HG03066 (cell line): Measurements from ENCODE around the gene OPN1SW.
A peak's percentile ranks its signal among the peaks of the same experiment; 100 is the strongest.

Source experiments
- ATAC-seq: cut with Tn5 transposase; IDR thresholded peaks from one replicate; pipeline ENCODE4 v1.9.1; 2021; ENCODE audit warnings: low read depth; ENCODE audit not compliant: unreplicated experiment

OPN1SW gene

DNA sequence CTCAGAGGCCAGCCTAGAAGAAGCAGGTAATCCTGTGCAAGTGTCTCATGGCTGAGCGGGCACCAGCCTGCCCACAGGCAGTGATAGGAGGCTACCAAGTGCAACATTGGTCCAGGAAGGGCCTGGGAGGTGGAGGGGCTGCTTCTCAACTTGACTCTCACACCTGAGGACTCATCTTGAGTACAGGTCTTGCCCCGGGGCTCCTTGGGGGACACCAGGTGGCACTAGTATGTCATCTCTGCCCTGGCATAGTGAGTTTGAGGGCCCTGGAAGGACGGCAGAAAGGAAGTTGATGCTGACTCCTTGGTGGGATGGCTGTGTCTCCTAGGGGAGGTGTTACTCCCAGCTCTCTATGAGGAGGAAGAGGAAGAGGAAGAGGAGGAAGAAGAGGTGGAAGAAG, 18.4 kb upstream of the OPN1SW start:
- ATAC-seq = no peak

DNA sequence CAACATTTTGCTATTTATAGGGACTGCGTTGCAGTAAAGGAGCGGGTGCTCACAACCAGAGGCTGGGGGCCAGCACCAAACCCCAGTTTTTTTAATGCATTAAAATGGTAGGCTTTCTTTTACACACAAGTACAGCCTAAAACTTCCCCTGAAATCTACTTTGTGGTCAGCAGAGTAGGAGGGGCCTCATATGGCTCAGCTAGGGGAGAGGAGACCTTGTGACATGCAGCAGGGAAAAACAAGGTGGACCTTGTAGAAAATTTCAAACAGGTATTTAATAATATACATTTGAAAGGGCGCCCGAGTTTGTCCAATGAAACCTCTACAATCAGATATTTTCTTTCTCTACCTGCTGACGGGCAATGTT, 17.6 kb upstream of the OPN1SW start:
- no peak for ATAC-seq

DNA sequence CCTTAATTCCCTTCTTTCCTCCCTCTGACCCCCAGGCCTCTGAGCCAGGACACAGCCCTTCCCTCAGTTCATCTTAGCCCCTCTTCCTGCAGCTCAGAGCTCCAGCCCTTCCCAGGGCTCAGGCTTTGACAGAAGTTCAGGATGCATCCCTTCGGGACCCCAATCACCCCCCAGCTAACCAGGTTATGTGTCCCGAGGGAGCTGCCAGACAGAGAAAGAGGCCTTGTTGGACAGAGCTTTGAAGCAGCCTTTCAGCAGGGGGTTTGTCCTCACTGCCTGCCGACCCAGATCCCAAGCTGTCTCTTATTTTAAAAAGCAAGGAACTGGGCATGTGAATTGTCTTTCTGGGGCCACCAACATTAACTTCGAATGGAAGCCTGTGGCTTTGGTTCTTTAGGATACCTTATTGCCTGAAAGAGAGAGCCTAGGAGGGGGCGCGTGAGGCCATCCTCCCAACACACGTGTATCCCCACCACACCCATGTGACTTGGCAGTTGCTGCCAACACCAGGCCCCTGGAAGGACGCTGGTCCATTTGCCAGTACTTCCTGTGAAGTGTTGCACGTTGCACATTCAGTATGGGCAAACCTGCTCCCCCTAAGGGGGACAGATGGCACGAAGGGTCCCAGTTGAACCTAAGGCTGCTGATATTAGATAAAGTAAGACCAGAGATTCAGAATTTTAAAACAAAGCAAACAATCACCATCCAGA, 17.0 kb upstream of the OPN1SW start:
- ATAC-seq = no peak

DNA sequence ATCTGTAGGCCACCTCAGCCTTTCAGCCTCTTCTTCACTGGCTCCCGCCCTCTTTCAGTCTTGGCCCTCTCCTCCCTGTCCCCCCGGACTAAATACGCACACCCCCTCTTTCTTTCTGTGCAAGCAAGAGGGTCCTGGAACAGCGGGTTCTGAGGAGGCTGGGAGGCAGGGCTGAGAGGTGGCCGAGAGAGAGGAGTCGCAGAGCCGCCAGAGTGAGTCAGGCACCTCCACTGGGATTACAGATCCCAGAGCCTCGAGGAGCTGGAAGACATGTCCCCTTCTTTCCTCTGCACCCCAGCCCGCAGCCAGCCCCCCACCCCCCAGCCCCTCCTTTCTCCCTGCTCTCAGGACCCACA, 16.4 kb upstream of the OPN1SW start:
- ATAC-seq = no peak

DNA sequence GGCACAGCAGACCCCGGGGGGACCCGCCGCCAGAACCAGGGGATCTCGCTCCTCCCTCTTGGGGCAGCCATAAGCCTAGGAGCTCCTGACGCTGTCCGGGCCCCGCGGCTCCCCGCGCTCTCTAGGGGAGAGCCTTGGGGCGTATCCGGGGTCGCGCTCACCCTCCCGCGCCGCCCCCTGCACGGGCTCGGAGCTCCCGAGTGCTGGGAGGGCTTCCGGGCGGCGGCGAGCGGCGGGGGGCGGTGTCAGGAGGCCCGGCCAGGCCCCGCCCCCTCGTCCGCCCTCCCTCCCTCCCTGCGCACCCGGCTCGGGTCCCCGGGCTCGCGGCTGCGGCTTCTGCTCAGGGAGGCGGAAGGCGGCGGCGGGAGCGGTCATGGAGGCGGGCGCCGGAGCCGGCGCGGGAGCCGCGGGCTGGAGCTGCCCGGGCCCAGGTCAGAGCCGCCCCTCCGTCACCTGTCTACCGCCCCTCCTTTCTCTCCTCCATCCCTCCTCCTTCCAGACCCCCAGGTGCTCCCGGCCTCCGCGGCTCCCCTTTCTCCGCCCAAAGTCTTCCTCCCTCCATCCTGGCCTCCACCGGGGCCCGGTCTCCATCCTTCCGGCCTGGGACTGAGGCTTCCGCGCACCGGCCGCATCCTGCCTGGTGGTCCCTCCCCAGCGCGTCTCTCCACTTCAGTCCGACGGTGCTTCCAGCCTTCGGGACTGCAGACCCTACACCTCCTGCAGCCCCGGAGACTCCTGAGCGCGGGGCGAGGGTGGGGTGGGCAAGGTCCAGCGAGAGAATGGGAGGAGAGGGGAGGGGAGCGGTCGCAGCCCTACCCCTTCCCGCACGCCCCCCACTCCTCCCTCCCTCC, 15.8 kb upstream of the OPN1SW start, which contains the start of gene CCDC136:
CCDC136 (plus strand) TSS at position 848 of the 851 bp plus-strand sequence. CDS start 444 bp downstream, outside the sequence.
- peak; percentile 91 for ATAC-seq

DNA sequence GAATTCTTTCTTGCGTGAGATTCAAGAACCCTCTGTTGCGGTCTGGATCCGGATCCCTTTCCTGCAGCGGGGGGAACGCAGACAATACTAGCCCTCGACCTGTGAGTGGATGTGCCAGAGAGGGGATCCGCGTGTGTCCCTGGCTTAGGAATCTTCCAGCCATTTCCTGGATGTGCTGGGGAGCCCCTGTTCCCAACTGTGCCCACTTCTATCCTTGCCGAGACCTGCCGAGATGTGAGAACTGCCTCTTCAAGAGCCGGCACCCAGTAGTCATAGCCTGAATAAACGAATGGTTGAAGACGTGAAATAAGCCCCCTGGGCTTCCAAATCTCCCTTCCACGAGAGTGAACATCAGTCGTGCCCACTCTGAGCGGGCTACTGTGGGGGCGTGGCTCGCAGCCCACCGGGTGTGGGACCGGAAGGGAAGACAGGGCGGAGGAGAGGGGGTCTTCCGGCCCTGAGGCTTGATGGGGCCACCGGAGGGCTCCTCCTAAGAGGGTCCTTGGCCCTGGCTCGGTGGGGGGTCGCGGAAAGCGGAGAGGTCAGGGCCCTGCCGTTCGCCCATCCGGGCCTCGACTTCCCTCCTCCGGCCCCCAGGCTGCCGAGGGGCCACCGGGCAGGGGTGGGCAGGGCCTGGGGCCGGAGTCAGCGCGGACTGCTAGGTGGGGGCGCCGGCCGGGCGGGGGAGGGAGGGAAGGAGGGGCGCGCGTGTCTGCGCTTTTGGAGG, 14.9 kb upstream of the OPN1SW start:
- peak; percentile 17 for ATAC-seq

DNA sequence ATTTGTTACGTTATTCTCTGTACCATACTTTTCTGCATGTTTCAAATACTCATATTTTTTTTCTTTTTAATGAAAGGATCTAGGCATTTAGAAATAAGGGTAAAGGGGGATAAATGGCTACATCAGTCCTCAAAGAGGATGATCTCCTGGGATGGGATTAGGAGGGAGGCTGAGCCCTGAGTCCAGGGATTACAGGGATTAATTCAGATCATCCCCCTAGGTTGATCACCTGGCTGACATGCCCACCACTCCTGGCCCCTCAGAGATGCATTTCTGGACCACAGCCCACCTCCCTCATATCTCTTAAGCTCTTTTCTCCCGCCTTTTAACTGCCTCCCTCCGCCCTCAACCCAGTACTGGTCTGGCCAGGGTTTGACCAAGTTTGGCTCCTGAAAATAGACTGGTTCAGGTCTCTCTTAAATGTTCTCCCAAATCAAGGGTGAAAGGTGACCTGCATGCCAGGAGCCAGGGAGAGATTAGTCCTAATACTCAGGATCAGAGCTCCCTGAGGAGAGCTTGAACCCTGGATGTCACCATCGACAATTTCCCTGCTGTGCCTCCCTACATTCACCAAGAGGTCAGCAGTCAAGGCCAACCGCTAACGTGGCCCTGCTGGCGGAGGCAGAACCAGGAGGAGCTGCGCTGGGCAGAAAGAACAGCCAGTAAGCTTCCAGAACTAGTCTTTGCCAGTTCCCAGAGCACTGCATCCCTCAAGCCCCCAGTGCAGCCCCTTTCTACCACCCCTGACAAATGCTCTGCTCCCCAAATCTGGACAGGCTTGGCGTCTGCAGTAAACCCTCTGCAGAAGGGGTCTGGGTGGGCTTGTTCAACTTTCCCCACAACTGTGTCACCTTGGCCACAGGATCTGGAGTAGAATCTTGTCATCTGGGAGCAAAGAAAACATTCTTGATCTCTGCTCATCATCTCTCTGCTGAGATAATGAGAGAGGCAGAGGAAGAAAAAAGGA, 13.1 kb upstream of the OPN1SW start:
- ATAC-seq = no peak

DNA sequence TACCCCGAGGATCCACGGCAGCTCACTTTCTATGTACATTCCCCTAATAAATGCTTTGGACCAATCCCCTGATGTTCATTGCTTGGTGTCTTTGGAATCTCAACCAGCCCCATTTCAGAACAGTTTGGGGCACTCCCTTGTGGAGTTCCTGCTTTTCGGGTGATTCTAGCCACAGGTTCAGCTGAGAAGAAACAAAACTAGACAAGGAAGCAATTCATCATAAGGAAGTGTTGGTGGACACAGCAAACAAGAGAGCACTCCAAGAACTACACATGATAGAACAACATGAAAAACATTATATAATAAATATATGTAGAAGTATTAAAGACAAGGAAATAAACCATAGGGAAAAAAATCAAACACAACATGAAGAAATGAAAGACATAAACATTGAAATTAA, 10.1 kb upstream of the OPN1SW start:
- ATAC-seq = no peak

DNA sequence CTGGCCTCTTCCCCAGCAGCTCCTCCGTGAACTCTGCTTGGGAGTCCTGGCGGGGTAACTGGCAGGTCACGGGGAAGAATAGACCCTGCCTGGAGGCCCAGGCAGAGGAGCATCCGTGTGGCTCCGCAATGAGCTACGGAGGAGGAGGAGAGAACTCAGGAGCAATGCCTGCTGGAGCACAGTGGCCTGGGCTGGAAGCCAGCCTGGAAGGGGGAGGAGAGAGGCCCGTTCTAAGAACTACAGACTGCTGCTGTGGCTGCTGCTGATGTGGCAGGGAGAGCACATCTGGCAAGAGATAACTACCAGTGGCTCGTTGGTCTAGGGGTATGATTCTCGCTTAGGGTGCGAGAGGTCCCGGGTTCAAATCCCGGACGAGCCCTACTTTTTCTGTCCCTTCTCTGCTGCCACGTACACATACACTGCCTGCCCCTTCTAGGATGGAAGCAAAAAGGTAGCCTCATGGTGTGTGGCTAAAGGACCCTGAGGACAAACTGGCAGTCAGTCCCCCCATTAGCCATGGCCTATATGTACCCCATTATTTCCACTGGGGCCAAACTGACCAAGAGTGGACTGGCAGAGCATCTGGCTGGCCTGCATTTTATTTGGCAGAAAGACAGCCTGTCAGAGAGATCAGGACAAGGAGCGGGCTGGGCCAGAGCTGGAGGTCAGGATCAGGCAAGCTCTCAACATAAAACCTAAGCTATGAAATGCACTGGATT, 7.7 kb upstream of the OPN1SW start:
- no peak for ATAC-seq

DNA sequence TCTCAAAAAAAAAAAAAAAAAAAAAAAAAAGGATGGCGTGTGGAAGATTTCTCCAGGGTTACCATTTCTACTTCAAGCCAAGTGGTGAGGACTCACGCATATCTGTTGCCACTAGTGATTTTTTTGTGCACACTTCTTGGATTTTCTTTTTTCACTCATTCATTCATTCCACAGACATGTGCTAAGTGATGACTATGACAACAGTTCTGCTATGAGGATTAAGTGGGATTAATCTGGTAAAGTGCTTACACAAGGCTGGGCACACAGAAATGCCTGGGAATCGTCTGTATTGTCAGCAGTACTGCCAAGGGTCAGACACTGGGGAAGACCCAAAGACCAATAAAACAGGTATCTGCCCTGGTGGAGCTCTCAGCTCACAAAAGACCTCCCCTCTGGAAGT, 6.3 kb upstream of the OPN1SW start:
- no peak for ATAC-seq

DNA sequence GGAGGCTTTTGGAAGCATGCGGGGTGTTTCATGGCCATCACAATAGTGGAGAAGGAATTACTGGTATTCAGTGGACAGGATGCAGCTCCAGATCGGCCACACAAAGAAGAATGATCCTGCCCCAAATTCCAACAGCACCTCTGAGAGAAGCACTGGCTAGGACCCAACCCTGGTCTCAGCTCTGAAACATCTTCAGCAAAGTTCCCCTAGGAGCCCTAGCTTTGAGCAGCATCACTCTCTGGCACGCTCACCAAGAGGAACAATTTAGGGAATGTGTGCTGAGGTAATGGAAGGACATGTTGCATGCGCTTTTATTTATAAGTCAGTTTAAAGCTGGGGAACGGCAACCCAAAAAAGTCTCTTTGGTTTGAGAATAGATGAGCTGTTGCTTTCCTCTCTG, 5.5 kb upstream of the OPN1SW start:
- ATAC-seq = no peak

DNA sequence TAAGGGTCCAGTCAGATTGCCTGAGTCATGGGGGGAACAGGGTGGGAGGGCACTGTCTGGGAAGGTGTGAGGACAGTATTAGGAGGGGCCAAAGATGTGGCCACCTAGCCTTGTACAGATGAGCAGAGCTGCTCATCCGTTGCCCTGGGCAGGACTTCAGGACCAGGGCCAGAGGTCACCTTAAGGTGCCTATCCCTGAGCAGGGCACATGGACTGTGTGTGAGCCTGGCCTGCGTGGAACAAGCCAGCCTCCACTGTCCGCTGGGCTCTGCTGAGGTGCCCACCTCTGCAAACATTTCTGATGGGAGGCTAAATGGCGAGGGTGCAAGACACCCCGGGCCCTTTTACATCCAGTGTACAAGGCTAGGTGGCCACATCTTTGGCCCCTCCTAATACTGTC, 3.4 kb upstream of the OPN1SW start:
- no peak for ATAC-seq

DNA sequence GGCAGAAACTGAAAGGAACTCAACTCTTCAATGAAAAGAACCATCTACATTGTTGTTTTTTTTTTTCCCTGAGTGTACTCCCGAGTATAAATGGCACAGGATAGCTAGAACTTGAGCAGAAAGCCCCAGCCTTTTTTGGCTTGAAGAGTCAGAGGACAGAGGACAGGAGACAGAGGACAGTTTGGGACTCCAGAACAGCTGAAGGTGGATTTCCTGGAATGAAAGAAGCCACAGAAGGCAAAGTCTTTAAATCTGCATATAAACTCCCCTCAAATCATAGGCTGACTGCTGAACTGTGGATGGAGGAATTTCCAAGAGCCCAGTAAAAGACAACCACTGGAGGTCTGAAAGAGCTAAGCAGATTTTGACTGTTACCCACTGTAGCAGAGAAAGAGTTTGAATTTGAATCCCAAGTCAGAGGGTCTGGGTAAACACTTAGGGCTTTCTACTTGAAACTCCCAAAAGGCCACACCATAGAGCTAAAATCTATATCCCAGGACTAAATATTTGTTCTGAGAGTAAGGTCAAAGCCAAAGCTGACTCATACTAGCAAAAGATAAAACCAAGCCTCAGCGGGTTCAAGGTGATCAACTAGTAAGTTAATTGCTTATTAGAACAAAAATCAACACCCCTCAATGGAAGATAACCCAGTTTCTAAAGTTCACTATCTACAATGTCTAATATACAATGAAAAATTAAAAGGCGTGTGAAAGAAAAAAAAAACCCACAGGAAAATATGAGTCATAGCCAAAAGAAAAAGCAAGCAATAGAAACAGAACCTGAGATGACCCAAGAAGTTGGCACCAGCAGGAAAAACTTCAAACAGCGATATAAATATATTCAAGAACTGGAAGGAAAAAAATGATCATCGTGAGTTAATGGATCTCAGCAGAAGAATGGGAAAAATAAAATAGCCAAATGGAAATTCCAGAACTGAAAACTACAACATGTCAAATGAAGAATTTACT, 1.8 kb upstream of the OPN1SW start:
- no peak for ATAC-seq

DNA sequence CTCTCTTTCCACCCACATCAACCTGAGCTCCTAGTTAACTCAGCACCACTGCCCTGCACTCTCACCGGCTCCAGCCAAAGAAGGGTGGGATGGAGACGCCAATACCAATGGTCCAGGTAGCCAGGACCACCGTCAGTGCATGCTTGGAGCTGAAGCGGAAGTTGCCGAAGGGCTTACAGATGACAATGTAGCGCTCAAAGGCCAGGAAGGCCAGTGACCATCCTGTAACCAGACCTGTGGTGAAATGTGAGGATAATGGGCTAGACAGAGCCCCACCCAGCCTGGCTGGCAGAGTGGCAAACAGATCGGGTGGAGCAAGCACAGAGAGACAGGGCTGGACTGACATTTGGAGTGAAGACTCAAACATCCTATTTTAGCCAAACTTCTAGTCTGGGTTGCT, 673 bp downstream of the OPN1SW start:
- no peak for ATAC-seq

DNA sequence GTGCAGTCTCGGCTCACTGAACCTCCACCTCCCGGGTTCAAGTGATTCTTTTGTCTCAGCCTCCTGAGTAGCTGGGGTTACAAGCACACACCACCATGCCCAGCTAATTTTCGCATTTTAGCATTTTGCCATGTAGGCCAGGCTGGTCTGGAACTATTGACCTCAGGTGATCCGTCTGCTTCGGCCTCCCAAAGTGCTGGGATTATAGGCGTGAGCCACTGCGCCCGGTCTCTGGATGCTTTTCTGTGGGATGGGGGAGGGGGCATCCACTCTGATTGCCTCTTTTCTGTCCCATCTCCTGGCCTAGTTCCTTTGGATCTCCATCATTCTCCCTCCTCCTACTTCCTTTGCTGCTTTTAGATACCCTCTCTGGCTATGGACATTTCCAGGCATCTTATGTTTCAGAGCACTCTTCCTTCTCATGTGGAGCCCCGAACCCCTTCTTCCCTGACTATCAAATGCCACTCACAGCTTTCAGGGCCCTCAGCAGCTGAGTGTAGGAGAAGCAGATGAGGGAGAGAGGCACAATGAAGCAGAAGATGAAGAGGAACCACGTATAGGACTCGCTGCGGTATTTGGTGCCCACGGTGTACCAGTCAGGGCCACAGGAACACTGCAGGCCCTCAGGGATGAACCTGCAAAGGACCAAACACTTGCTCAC, 1.4 kb downstream of the OPN1SW start:
- no peak for ATAC-seq

DNA sequence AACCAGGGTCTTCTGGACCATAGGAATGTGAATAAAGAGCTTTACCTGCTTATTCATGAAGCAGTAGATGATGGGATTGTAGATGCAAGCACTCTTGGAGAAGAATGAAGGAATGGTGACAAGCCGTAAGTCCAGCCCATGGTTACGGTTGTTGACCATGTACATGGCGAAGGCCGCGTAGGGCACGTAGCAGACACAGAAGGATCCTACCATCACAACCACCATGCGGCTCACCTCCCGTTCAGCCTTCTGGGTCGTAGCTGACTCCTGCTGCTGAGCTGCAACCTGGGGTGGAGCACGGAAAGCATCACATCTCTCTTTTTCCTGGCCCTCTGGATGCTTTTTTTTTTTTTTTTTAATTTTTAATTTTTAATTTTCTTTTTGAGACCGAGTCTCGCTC, 2.0 kb downstream of the OPN1SW start:
- ATAC-seq = no peak

DNA sequence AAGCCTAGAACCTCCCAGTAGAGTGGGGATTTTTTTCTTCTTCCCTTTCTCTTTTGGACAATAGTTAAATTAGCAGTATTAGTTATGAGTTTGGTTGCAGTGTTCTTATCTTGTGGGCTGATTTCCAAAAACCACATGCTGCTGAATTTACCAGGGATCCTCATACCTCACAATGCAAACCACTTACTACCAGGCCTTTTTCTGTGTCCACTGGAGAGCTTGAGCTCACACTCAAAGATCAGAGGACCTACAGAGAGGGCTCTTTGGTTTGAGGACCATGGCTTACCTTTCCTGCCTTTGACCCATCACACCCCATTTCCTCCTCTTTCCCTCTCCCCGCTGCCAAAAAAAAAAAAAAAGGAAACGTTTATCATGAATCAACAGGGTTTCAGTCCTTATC, 5.4 kb downstream of the OPN1SW start:
- ATAC-seq = no peak

DNA sequence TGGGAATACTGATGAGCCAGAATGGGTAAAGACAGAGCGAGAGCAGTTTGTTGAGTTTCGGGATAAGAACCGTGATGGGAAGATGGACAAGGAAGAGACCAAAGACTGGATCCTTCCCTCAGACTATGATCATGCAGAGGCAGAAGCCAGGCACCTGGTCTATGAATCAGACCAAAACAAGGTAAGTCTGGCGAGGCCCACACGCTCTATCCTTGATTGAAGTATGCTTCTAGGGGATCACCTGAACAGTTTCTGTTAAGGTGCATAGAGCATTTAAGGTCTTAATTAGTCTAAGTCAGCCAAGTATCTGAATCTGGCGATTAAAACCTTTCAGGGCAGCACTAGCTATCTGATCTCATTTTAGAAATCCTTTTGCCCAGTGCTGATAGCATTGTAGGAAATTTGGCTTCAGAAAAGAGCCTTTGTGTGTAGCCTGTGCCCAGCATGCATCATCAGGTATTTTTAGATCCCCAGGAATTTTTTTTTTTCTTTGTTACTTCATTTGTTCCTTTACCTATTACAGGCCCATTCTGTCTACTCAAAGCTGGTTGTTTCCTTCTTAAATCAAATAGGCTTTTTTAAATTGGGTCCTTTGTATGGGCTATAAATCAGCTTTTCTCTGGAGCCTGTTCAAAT, 8.0 kb downstream of the OPN1SW start:
- ATAC-seq = no peak
